Measurements from ENCODE around the gene GDAP1L1.

The GDAP1L1 gene

DNA sequence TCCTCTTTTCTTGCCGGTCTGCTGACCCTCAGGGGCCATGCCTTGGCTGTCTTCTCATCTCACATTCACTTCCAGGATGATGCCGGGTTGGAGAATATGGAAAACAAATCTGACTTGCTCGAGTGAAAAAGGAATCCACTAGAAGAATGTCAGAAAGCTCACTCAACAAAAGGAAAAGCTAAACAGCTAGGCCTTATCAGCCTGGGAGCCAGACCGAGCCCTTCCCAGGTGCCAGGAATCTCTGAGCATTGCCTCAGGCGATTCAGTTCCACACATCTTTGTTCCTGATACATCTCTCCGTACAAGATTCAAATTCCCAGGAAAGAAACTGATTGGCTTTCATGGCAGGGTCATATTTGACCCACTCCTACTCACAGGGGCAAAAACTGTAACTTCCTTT lies 27.3 kb upstream of the GDAP1L1 start:
- H3K27ac ChIP-seq, result no peak overlapping the region
- TF ChIP-seq, protein P1, sequence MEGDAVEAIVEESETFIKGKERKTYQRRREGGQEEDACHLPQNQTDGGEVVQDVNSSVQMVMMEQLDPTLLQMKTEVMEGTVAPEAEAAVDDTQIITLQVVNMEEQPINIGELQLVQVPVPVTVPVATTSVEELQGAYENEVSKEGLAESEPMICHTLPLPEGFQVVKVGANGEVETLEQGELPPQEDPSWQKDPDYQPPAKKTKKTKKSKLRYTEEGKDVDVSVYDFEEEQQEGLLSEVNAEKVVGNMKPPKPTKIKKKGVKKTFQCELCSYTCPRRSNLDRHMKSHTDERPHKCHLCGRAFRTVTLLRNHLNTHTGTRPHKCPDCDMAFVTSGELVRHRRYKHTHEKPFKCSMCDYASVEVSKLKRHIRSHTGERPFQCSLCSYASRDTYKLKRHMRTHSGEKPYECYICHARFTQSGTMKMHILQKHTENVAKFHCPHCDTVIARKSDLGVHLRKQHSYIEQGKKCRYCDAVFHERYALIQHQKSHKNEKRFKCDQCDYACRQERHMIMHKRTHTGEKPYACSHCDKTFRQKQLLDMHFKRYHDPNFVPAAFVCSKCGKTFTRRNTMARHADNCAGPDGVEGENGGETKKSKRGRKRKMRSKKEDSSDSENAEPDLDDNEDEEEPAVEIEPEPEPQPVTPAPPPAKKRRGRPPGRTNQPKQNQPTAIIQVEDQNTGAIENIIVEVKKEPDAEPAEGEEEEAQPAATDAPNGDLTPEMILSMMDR (IDR thresholded peaks at IDR 0.05), result no peak
- no peak for TF ChIP-seq ZFX (IDR thresholded peaks at IDR 0.05; ENCODE audit: borderline replicate concordance)

DNA sequence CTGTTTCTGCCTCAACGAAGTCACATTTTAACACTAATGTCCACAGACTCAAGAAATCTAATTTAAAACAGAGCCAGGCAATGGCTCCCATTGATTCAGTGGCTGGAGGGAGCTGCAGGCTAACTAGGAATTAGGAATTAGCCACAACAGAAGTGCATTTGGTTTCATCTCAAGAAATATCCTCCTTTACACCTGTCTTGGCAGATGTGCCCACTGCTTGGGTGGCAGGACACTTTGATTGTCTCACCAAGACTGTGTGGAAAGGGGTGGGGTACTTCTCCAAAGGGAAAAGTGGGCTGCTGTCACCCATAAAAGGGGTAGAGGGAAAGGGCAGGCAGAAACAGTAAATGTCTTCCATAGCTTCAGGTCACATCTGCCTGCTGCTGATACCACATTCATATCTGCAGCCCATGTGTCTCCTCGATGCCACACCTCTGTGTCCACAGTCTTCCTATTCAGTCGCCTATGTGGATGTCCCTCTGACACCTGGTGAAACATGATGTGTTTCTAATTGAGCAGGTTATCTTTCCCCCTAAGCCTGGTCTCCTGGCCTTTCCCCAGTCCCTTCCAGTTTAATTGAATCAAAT lies 25.6 kb upstream of the GDAP1L1 start:
- TF ChIP-seq, protein P1 (IDR thresholded peaks at IDR 0.05), result no peak
- no peak for TF ChIP-seq ZFX (IDR thresholded peaks at IDR 0.05; ENCODE audit: borderline replicate concordance)
- no peak overlapping the region for H3K27ac ChIP-seq

DNA sequence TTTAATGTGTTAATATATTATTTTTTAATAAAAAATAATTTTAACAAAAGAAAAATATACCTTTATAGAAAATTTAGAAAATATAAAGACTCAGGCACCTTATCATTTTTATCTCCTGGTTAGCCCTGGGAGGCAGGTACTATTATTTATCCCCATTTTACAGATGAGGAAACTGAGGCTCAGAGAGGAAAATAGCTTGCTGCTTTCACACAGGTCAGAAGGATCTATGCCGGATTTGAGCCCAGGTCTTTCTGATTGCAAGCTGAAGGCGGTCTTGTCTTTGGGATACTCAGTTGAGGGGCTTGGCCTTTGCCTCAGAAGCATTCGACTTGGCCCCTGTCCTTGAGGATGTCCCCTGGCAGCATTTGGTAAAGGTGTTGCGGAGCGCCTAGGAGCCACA lies 25.1 kb upstream of the GDAP1L1 start:
- no peak overlapping the region for H3K27ac ChIP-seq
- TF ChIP-seq, protein P1 (IDR thresholded peaks at IDR 0.05), result no peak
- TF ChIP-seq ZFX (IDR thresholded peaks at IDR 0.05; ENCODE audit: borderline replicate concordance), result no peak

DNA sequence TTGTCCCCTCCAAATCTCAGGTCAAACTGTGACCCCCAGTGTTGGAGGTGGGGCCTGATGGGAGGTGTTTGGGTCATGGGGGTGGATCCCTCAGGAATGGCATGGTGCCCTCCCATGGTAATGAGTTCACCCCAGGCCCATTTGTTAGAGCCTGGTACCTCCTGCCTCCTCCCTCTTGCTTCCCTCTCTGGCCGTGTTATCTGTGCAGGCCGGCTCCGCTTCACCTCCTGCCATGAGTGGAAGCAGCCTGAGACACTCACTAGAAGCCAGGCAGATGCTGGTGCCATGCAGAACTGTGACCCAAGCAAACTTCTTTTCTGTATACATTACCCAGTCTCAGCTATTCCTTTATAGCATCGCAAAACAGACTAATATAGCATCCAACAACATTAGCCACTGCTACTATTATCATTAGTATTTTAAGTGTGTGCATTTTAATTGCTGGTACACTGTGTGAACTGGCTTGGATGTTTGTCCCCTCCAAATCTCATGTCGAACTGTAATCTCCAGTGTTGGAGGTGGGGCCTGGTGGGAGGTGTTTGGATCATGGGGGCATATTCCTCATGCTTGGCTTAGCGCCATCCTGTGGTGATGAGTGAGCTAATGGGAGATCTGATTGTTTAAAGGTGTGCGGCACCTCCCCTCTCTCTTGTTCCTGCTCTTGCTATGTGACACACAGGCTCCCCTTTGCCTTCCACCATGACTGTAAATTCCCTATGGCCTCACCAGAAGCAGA lies 24.3 kb upstream of the GDAP1L1 start:
- TF ChIP-seq ZFX (IDR thresholded peaks at IDR 0.05; ENCODE audit: borderline replicate concordance), result no peak
- TF ChIP-seq, protein P1 (IDR thresholded peaks at IDR 0.05), result no peak
- no peak overlapping the region for H3K27ac ChIP-seq

GRCh38 chr20:44223721-44224120 lies 23.4 kb upstream of the GDAP1L1 start:
- TF ChIP-seq, protein P1 (IDR thresholded peaks at IDR 0.05), result no peak
- TF ChIP-seq ZFX (IDR thresholded peaks at IDR 0.05; ENCODE audit: borderline replicate concordance), result no peak
- no peak overlapping the region for H3K27ac ChIP-seq

DNA sequence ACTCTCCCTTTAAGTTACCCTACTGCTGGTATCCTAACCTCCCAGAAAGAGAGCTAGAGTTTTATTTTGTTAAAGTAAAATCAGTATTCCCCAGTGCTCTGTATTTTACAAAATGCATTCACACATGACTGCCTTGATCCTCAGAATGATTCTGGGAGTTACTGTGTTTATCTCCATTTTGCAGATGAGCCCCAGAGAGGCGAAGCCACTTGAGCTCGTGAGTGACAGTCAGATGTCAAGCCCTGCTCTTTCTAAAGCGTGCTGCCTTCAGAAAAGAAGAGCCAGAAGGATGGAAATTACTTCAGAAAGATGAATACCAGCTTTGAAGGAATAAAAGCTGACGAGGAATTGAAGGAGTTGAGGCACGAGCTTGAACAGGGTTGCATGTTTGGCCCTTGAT lies 22.5 kb upstream of the GDAP1L1 start:
- TF ChIP-seq ZFX (IDR thresholded peaks at IDR 0.05; ENCODE audit: borderline replicate concordance), result no peak
- TF ChIP-seq, protein P1 (IDR thresholded peaks at IDR 0.05), result no peak

More for the DNA sequence above, 22.5 kb upstream of the GDAP1L1 start:
- no peak overlapping the region for H3K27ac ChIP-seq

Data from 22Rv1 (cell line).